ENCODE results near the gene IGFBP7. TPM values are rescaled to one million over a fixed set of nuclear protein-coding genes. Genes with fewer than 3 reads are reported as not detected.

The IGFBP7 gene
- total and polyA plus RNA-seq, 2 of the 8 experiments (the other 6 are each of a cell fraction or from before 2014, with no cell fraction given): 0.17 to 0.48 TPM

GRCh38 chr4:57051524-57051923 is 58.7 kb downstream of the IGFBP7 start:
- Histone ChIP-seq H3K18ac (ENCODE audit: extremely low read depth, low read length) (no peak overlapping the region), H2AFZ (ENCODE audit: low read length) (no peak overlapping the region), H4K20me1 (replicated peaks in 1 of 2; ENCODE audit: control insufficient read depth in 1 of 2, insufficient read depth in 2 of 2, low read length in 2 of 2) (no peaks in the 10 kb centered on the region), H3K4me3 (ENCODE audit: extremely low read depth in 1 of 4, insufficient read depth in 2 of 4, low read depth in 3 of 4, low read length in 4 of 4) (no peak overlapping the region), H3K4me1 (replicated peaks in 1 of 4; ENCODE audit: control insufficient read depth in 3 of 4, insufficient read depth in 4 of 4, low read length in 3 of 4) (no peaks in the 10 kb centered on the region), H3K9me3 (ENCODE audit: insufficient read depth in 2 of 2, low read depth in 1 of 2, low read length in 1 of 2) (no peaks in the 10 kb centered on the region), H3K27ac (ENCODE audit: low read depth, low read length) (no peak overlapping the region), H4K91ac (replicated peaks; ENCODE audit: insufficient read length, low read length) (no peak overlapping the region), H3K56ac (replicated peaks; ENCODE audit: insufficient read length, low read depth, low read length) (no peak overlapping the region), H3K4ac (replicated peaks; ENCODE audit: insufficient read length, low read depth, low read length) (no peak overlapping the region), H3K79me2 (ENCODE audit: control insufficient read depth in 1 of 2, insufficient read depth in 2 of 2, low read length in 2 of 2) (no peaks in the 10 kb centered on the region), H2BK5ac (ENCODE audit: low read depth, low read length) (no peak overlapping the region), H2BK120ac (replicated peaks; ENCODE audit: low read depth, low read length) (no peak overlapping the region), H3K9ac (replicated peaks in 1 of 4; ENCODE audit: extremely low read depth in 1 of 4, low read depth in 3 of 4, low read length in 3 of 4) (no peak overlapping the region), H3K23ac (ENCODE audit: insufficient read length) (no peak overlapping the region), H3K4me2 (ENCODE audit: insufficient read depth in 1 of 2, low read depth in 2 of 2, low read length in 2 of 2) (no peak overlapping the region), H3K79me1 (ENCODE audit: low read depth, low read length) (no peaks in the 10 kb centered on the region), H2BK20ac (ENCODE audit: low read length) (no peak overlapping the region), H3K23me2 (ENCODE audit: low read depth, low read length) (peaks cover 2% of the 10 kb centered on the region; the same call in 1 of the 2 replicates), H2BK12ac (ENCODE audit: low read depth, low read length) (no peak overlapping the region), H3K36me3 (ENCODE audit: control insufficient read depth in 2 of 4, insufficient read depth in 4 of 4, low read length in 3 of 4) (no peaks in the 10 kb centered on the region), H3K14ac (ENCODE audit: insufficient read length) (no peak overlapping the region), H4K8ac (ENCODE audit: extremely low read depth, insufficient read depth, low read length) (no peak overlapping the region), H2AK5ac (ENCODE audit: low read depth, low read length) (no peak overlapping the region), H2BK15ac (ENCODE audit: low read length) (no peak overlapping the region), H4K5ac (ENCODE audit: insufficient read length, low read depth, low read length) (no peak overlapping the region), H3K27me3 (replicated peaks in 1 of 4; ENCODE audit: control insufficient read depth in 3 of 4, extremely low read depth in 1 of 4, insufficient read depth in 3 of 4, low read length in 3 of 4) (no peaks in the 10 kb centered on the region)
- no peak for FAIRE-seq
- ChIA-PET CTCF (ENCODE audit: partially characterized antibody) (interaction anchor here (4.4 kb wide), 1 partner anchor 13 kb away, joined by 26 read pairs; no protein-coding TSS in a partner anchor), POLR2A (ENCODE audit: partially characterized antibody) (no interaction called here)
- 100% methylated on average over 2 of the region's 2 CpGs; no CpG with 5 or more reads in 1 of the 2 experiments for WGBS, 2 experiments (ENCODE audit: extremely low coverage in 1 of 2, insufficient coverage in 1 of 2, insufficient read length in 1 of 2, insufficient replicate concordance in 2 of 2, low coverage in 1 of 2, low lambda C conversion rate in 2 of 2, missing lambda C conversion rate in 1 of 2)
- DNase-seq (ENCODE audit: low read depth in 1 of 2, low spot score in 2 of 2): no peak
- TF ChIP-seq MAX (IDR thresholded peaks at IDR 0.05) (no peak), EGR1 (IDR thresholded peaks at IDR 0.05; ENCODE audit: borderline replicate concordance, low read depth, low read length) (no peak), PHF8 (conservative IDR thresholded peaks at IDR 0.05; ENCODE audit: low read depth, low read length) (no peak), JUN (IDR thresholded peaks at IDR 0.05; ENCODE audit: low read depth, low read length) (no peak), TBP (IDR thresholded peaks at IDR 0.05; ENCODE audit: low read depth, low read length) (no peak), CHD1 (IDR thresholded peaks at IDR 0.05; ENCODE audit: low read depth, low read length) (no peak), ATF3 (IDR thresholded peaks at IDR 0.05; ENCODE audit: insufficient read depth, low read depth, low read length) (no peak), KDM5A (IDR thresholded peaks at IDR 0.05; ENCODE audit: low read length) (no peak), CBX8 (IDR thresholded peaks at IDR 0.05; ENCODE audit: borderline replicate concordance, low read depth, low read length) (no peak), NANOG (IDR thresholded peaks at IDR 0.05; ENCODE audit: insufficient read depth, low read depth, low read length, poor library complexity, severe bottlenecking) (no peak), SAP30 (IDR thresholded peaks at IDR 0.05; ENCODE audit: insufficient read depth, insufficient replicate concordance, low read length) (no peak), CEBPB (IDR thresholded peaks at IDR 0.05; ENCODE audit: low read depth, low read length) (no peak), POLR2A (IDR thresholded peaks at IDR 0.05; ENCODE audit: control extremely low read depth in 1 of 2, low read depth in 2 of 2, low read length in 2 of 2) (no peak), RAD21 (IDR thresholded peaks at IDR 0.05 in 1 of 2, conservative IDR thresholded peaks at IDR 0.05 in 1 of 2; ENCODE audit: low read depth in 2 of 2, low read length in 2 of 2) (no peak)
